Measurements from ENCODE around the gene DIP2C. TPM values are rescaled to one million over a fixed set of nuclear protein-coding genes. Genes with fewer than 3 reads are reported as not detected.
"Not testable (repeated sequence)": the region's sequence is repeated elsewhere in the genome, so short reads cannot be mapped to it uniquely, and the experiment has no call there.

DIP2C gene
- total RNA-seq, 1 experiment from 2014 or later, result 1.6 TPM

DNA sequence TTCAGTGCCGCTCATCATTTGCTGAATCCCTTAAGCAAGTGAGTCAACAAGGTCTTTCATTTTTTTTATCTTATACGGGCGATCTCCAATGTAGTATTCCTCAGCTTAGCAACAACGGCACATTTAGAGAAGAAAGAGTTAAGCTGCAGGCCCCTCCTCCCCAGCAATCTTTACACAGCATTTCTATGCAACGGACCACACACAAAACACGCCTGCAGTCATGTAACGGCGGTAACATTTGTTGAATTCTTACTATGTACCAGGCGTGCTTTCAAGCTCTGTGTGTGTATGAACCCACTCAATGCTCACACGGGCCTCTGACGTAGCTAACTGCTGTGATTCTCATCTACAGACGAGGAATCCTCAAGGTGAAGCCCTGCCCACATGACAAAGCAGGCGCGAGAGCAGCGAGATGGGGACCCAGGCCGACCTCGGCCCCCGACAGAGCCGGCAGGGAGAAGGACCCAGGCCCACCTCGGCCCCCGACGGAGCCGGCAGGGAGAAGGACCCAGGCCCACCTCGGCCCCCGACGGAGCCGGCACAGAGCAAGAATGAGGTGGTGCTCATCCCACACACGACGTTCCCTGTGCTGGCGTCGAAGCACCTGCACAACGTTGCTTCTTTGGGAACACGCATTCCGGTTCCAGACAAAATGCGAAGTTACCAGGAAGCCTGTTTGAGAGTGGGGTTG lies 313.5 kb downstream of the DIP2C start:
- no peak for DNase-seq (ENCODE audit: low spot score)

DNA sequence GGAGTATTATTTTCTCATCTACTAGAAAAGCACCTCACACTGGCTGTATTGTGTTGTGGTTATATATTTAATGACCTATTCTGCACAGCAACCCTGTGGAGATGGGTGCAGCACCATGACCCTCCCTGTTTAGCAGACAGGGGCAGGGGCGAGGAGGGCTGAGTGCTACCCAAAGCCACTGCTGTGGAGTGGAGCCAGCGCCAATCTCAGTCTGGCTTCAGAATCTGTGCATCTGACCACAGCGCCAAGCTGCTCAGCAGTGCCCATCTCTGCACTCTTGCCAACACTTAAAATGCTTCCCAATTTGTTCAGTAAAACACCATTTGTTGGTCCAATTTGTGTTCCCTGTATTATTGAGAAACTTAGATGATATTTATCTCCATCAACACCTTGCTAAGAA lies 315.1 kb downstream of the DIP2C start:
- no peak for DNase-seq (ENCODE audit: low spot score)

DNA sequence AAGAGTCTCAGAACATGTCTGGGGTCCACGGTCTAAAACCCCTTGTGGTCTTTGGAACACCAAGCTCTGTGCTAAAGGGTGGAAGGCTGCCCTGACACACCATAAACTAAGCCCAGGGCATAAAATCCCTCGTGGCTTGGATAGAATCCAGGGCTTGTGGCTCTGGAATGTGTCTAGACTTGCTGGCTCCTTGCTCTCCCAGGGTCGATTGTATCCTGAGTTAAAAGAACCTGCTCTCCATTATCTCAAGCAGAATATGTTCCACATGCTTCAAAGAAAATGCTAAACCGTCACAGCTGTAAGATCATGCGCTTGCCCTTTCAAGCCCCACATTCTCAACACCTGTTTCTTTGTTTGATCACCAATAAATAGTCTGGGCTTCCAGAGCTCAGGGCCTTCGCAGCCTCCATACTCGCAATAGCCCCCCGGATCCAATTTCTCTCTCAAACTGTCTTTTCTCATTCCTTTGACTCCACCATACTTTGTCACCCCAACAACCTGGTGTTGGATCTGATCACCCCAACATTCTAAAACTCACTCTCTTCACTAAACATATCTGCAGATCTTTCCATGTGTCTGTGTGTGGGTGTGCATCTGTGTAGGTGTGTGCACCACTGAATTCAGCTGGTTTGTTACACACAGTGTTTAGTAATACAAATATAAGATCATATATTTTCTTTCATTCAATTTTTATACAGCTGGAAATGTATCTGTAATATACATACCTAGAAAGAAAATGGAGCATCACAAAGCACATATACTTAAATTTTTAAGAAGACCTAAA lies 315.8 kb downstream of the DIP2C start:
- DNase-seq (ENCODE audit: low spot score), result no peak

DNA sequence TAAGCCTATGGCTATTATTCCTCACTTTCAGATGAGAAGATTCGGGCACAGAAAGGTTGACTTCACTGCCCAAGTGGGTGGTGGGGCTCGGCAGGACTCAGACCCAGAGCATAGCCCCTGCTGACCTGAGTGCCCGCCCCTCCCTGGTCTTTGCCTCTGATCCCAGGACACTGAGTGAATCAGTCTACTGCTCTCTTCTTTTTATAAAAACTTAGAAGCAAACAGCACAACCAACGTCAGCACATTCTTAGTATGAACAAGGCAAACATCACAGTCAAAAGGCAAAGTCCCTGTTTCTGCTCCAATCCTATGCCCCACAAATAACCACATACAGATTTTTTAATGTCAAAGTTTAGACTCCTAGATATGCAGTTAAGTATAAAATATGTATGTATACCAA lies 316.5 kb downstream of the DIP2C start:
- DNase-seq (ENCODE audit: low spot score), result no peak

DNA sequence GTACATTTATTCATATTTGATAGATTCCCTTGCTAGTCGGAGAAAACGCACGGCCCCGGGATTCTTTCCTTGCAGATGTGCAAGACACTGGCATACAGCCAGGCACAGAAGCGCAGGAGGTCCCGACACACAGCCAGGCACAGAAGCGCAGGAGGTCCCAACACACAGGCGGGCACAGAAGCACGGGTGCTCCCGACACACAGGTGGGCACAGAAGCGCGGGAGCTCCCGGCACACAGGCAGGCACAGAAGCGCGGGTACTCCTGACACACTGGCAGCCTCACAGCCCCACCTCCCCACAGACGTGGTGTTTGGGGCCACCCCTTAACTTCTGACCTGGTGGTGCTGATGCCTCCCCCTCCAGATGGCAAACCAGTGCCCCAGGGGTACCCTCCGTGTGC lies 316.9 kb downstream of the DIP2C start:
- no peak for DNase-seq (ENCODE audit: low spot score)

DNA sequence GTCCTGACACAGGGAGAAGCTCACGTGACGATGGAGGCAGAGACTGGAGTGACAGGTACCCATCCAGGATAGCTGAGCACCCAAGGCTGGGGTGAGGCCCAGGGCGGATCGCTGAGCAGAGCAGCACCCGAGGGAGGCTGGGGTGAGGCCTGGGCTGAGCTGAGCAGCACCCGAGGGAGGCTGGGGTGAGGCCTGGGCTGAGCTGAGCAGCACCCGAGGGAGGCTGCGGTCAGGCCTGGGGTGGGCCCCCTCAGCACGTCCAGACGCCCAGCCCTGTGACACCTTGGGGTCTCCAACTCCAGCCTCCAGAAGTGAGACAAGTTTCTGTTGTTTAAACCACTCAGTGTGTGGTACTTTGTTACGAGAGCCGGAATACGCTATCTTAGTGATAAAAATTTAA lies 318.0 kb downstream of the DIP2C start:
- DNase-seq (ENCODE audit: low spot score), result no peak

DNA sequence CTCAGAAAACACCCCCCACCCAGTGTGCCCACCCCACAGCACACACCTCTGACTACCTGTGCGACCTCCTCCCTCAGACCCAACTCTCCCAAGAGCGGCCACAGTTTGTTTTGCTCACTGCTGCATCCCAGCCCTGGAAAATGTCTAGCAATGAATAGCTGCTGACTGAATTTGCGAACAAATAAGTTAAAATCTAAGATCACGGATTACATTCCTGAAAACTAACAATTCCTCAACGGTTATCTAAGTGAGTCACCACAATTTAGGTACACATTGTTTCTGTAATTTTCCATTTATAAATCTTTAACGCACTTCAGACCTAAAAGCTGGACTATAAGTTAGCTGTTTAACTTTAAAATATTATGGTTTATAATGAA lies 319.0 kb downstream of the DIP2C start:
- no peak for DNase-seq (ENCODE audit: low spot score)

DNA sequence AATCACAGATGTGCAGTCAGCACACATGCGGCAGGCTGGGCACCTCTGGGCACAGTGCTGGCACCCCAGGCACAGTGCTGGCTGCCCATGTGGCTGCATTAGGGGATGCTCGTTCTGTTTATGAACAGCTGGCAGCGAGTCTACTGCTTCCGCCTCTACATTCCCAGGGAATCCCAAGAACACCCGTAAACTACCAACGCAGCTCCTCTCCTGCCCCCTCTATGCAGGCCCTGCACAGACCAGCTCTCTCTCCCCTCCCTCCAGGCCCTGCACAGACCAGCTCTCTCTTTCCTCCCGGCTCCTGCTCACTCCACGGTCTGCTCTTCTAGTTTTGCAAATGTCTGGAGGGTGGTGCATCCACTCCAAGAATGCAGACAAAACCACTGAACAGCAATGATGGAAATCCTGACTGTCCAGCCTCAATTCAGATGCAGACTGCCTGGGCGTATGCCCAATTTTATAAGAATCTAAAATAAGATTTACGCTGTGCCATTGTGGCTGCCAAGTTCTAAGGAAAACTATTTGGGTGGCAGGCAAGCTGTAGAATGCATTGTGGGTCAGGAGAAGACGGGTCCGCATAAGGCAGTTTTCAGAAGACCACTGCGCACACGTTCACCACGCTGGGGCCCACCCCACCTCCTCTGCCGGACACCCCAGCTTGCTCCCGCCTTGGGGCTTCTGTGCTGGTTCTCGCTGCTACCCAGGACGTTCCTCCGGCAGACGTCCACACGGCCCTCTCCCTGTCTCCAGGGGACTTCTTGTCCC lies 319.6 kb downstream of the DIP2C start:
- no peak for DNase-seq (ENCODE audit: low spot score)

DNA sequence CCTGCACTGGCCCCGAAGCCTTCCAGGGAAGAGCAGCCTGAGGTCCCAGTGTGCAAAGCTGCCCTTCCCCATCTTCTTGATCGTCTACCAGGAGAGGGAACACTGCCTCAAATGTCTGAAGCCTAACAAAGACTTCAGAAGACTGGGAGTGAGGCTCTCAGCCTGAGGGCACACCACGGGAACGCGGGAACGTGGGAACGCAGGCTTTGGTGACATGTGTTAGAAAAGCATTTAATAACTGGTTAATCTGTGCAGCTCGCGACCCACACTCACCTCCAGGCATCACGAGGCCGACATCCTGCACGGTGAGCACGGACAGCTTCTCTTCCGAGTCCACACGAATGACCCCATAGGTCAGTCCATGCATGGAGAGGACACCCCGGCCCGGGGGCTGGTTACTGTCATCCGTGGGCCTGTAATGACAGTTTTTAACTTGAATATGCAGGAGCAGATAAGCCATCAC lies 320.2 kb downstream of the DIP2C start:
- no peak for DNase-seq (ENCODE audit: low spot score)

DNA sequence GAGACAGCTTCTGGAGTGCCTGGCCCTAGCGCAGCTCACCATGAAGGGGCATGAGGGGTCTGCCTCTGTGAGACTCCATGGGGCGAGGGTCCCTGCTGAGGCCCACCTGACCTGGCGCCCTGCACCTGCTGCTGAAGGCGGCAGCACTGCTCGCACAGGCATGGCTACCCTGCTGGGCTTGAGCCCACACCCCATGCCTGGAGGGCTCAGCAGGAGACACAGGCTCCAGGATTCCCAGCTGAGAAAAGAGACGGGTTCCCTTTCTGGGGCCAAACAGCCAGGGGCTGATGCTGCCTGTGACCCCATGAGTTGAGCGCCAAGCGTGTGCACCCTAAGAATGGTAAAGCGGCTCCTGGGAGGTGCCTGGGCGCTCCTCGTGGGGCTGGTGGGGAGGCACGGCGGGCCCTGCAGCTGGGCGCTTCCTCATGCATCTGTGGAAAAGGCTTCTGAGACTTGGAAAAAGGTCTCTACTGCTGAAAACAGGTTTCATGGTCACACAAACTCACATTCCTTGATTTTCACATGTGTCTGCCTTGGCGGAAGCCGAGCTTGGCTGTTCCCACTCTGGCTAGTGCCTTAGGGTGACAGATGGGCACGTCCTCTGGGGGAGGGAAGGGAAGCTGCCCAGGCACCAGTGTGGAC lies 320.8 kb downstream of the DIP2C start:
- DNase-seq (ENCODE audit: low spot score), result no peak

DNA sequence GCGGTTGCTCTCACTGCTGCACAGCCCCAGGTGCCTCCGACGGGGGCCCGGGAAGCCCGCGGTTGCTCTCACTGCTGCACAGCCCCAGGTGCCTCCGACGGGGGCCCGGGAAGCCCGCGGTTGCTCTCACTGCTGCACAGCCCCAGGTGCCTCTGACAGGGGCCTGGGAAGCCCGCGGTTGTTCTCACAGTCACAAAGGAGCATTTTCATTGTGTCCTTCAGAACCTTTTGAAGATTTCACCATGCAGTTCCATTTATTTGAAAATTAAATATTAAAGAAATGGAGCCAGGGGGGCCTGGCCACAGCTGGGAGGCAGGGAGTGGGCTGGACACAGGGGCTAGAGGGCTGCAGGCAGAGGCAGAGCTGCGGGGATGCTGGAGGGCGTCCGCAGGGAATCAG lies 321.4 kb downstream of the DIP2C start:
- DNase-seq (ENCODE audit: low spot score), result not testable (repeated sequence)

DNA sequence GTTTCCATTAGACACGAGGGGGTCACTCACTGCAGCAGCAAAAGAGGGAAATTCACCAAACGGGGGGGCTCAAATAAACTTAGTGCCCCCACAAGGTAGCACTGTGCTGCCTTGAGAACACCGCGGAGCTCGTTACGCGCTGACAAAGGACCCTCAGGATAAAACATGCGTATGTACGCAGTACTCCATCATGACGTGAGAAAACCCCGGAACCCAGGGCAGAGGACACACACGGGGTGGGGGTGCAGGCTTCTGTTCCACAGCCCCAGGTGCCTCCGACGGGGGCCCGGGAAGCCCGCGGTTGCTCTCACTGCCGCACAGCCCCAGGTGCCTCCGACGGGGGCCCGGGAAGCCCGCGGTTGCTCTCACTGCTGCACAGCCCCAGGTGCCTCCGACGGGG lies 321.8 kb downstream of the DIP2C start:
- no peak for DNase-seq (ENCODE audit: low spot score)

DNA sequence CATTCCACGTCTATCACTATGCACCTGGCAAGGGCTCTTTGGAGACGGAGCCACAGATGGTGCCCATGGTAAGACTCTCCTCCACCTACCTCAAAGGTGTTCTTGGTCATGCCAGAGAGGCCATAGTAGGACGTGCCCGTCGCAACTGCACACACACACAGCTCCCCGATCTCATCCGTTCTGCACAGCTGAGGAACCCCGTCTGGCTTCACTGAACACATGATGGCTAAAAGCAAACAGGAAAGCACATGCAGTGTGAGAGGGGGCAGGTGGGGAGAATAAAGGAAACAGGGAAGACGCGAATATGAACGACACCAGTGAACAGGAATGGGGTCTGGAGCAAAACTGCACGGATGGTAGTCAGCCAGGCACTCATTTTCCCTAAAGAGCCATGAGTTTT lies 323.3 kb downstream of the DIP2C start:
- no peak for DNase-seq (ENCODE audit: low spot score)

DNA sequence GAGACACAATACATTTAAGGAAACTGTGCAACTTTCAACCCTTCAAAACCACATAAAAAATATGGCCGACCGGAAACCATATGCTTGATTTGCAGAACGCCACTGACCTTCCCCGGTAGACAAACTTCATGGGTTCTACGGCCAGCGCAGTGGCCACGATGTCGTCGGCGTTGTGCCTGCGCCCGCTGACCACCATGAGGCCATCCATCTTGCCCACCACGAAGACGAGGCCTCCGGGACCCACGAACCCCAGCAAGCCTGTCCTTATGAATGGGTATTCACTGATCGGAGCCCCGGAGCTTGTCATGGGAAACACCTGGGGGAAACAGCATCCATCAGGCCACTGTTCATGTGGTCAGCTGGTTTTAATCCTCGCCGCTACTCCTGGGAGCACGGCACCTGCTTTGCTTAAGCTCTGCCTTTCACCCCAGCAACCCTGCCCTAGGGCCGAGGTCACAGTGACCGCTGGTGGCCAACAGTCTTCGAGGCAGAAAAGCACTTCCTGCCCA lies 325.1 kb downstream of the DIP2C start:
- no peak for DNase-seq (ENCODE audit: low spot score)

DNA sequence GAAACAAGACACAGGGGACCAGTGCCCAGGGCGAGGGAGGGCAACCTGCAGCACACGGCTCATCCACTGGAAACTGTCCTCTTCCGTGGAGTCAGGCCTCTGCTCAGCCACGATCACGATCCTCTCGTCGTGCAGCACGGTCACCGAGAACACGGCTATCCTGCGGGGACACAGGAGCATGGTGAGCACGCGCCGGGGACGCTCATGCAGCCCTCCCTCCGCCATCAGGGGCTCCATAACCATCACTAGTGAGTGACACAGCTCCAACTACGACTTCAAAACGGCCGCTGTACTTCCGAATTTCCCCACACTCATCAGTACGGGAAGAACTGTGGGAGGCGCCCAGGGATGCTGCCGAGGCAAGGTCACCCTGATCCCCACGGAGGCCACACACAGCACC lies 326.3 kb downstream of the DIP2C start:
- no peak for DNase-seq (ENCODE audit: low spot score)

DNA sequence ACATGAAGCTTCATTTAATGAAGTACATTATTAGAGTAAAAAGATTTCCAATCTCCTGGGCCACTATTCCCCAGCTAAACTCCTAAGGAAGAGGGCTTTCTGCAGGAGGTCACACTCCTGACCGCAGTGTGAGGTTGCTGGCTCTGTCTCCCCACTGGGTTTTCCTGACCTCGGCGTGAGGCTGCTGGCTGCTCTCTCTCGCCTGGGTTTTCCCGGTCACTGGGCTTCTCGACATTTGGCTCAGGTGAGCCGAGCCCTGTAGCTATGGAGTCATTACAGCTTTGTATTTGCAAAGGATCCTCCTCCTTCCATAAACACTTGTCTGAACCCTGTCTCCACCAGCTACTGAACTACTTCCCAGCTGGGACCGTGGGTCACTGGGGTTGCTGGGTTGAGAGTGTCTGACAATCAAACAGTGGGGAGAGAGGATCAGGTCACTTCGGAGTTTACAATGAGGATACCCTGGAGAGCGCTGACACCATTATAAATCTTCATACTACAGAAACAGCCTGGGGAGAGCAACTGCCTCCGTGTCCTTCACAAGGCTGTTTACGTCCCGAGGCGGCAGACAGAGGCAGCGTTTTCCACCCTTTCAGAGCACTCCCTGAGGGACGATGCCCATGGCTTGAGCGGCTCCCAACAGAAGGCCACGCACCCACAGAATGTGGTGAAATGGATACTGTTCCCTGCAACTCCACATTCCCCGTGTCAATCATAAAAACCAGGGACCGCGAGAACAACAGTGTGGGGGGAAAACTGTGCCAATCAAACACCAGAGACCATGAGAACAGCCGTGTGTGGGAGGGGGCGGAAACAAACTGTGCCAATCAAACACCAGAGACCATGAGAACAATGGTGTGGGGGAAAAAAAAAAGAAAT lies 328.0 kb downstream of the DIP2C start:
- DNase-seq (ENCODE audit: low spot score), result no peak

DNA sequence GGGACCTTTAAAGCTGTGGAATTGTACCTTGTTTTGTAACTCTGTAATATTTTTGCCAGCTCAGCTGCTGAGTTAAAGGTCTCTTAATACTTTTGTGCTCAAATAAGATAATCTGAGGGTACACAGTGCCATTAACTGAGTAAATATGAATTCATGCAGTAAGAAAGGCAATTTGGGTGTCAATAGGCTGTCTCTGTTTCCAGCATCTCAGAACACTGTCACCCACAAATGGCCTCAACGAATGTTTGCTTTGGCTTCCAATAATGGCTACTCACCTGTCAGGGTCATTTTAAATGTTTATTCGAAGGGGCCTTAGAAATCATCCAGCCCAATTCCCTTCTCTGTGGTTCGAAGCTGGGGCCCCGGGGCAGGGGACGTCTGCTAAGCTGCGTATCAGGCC lies 328.8 kb downstream of the DIP2C start:
- no peak for DNase-seq (ENCODE audit: low spot score)

DNA sequence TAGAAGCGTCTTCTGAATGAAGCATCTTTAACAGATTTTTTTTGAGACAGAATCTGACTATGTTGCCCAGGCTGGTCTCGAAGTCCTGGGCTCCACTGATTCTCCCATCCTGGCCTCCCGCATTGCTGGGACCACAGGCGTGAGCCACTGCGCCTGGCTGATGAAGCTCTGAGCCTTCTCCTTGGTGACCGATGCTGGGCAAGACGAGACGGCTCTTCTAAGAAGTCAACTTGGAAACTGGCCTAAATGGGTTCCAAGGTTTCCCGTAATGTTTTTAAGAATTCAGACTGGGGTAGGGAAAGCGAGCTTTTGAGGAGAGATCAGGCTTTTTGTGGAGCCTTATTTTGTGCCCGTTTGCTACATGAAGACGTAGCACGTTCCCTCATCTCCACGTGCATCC lies 329.7 kb downstream of the DIP2C start:
- no peak for DNase-seq (ENCODE audit: low spot score)

DNA sequence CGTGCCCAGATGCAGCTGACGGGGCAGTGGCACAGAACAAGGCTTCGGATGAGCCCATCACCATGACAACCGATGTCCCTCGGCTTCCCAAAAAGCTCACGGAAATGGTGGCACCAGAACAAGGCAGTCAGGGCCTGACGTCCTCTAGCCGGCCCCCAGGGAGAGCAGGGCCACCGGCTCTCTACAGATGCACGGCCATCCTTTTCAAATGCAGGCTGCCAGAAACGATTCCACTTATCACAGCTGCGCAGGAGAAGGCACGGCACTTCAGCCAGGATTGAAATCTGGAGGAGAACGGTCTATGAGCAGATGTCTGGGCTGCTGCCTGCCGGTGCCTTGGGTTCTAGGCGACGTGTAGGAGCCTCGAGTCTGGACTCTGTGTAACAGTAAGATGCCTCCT lies 330.4 kb downstream of the DIP2C start:
- DNase-seq (ENCODE audit: low spot score), result no peak

DNA sequence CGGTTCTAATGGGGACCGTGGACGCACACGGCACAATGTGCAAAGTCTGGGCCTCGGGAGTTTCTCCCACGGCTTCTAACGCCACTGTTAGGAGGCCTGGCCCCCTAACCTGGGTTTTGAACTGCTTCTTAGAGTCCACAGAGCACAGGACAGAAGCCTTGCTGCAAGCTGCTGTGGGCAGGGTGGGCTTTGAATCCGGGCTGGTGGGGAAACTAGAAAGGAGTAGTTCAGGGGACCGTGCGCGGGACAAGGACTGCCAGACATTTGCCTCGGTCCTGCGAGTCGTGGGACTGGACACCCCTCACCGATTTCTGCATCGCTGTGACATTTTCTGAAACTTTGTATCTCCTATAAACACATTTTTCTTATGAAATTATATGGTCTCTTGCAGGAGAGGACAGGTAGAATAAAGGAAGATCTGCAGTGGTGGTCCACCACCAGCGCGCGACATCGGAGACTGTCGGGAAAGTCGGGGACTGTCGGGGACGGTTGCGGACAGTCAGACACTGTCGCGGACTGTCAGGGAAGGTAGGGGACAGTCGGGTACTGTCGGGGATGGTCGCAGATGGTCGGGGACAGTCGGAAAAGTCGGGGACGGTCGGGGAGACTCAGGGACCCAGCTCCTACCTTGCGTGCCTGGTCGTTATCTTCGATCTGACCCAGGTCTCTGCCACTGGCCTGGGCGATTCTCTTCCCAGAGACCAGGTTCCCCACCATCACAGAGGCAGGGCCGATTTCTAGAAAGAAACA lies 332.1 kb downstream of the DIP2C start:
- no peak for DNase-seq (ENCODE audit: low spot score)

Measured in HT-29 (cell line).